ENCODE measurements around the gene FKBP10.

Gene FKBP10

DNA sequence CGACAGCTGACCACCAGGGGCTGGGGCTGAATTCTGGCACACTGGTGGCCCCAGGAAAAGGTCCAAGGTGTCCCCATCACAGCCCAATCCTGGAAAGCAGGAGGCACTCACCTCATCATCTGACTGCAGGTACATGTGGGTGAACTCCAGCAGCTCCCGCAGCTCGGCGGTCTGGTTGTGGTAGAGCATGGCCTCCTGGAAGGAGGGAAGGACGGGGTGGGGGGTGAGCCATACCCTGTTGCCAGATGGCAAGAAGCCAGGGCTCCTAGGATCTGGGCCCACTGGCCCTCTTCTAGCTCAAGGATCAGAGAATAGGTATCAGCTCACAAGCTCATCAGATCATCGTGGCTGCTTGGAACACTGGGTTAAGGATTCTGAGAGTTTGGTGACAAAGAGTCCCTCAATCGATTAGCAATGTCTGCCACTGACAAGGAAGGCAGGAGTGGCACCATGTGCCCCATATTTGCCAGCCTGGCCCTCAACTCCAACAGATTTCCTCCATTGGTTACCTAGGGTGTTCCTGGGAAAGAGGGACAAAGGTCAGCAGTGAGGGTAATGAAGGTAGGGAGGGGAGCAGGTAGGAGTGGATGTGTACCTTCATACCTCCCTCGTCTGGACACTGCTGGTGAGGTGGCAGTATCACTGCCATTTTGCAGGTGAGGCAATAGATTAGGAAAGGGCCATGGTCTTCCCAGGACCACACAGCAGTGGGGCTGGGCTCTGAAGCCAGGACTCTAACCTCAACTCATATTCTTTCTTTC is 5.9 kb upstream of the FKBP10 start:
- ATAC-seq: no peak
- TF ChIP-seq ZFP30 (CRISPR knock-in tag; IDR thresholded peaks at IDR 0.05) (no peak), BACH2 (CRISPR knock-in tag; IDR thresholded peaks at IDR 0.05; ENCODE audit: borderline replicate concordance) (no peak), ZNF565 (CRISPR knock-in tag; conservative IDR thresholded peaks at IDR 0.05; ENCODE audit: low read depth) (no peak), TOX (CRISPR knock-in tag; IDR thresholded peaks at IDR 0.05; ENCODE audit: borderline replicate concordance) (no peak), ZC3H10 (CRISPR knock-in tag; IDR thresholded peaks at IDR 0.05) (no peak), CREB5 (CRISPR knock-in tag; IDR thresholded peaks at IDR 0.05; ENCODE audit: low read depth) (no peak), PPARA (CRISPR knock-in tag; IDR thresholded peaks at IDR 0.05; ENCODE audit: borderline replicate concordance) (no peak), ESRRG (CRISPR knock-in tag; IDR thresholded peaks at IDR 0.05) (no peak), ZFP3 (CRISPR knock-in tag; IDR thresholded peaks at IDR 0.05) (no peak), OSR1 (CRISPR knock-in tag; IDR thresholded peaks at IDR 0.05) (no peak), ISL1 (CRISPR knock-in tag; IDR thresholded peaks at IDR 0.05) (no peak), ZNF70 (CRISPR knock-in tag; IDR thresholded peaks at IDR 0.05) (no peak), PATZ1 (CRISPR knock-in tag; IDR thresholded peaks at IDR 0.05; ENCODE audit: borderline replicate concordance) (no peak)
- TF ChIP-seq, protein P1, sequence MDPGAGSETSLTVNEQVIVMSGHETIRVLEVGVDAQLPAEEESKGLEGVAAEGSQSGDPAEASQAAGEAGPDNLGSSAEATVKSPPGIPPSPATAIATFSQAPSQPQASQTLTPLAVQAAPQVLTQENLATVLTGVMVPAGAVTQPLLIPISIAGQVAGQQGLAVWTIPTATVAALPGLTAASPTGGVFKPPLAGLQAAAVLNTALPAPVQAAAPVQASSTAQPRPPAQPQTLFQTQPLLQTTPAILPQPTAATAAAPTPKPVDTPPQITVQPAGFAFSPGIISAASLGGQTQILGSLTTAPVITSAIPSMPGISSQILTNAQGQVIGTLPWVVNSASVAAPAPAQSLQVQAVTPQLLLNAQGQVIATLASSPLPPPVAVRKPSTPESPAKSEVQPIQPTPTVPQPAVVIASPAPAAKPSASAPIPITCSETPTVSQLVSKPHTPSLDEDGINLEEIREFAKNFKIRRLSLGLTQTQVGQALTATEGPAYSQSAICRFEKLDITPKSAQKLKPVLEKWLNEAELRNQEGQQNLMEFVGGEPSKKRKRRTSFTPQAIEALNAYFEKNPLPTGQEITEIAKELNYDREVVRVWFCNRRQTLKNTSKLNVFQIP (CRISPR knock-in tag; IDR thresholded peaks at IDR 0.05; ENCODE audit: borderline replicate concordance, low read depth): no peak
- TF ChIP-seq, protein P2, sequence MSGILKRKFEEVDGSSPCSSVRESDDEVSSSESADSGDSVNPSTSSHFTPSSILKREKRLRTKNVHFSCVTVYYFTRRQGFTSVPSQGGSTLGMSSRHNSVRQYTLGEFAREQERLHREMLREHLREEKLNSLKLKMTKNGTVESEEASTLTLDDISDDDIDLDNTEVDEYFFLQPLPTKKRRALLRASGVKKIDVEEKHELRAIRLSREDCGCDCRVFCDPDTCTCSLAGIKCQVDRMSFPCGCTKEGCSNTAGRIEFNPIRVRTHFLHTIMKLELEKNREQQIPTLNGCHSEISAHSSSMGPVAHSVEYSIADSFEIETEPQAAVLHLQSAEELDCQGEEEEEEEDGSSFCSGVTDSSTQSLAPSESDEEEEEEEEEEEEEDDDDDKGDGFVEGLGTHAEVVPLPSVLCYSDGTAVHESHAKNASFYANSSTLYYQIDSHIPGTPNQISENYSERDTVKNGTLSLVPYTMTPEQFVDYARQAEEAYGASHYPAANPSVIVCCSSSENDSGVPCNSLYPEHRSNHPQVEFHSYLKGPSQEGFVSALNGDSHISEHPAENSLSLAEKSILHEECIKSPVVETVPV (CRISPR knock-in tag; IDR thresholded peaks at IDR 0.05): no peak

- no peak for ATAC-seq
- no peak for TF ChIP-seq GLIS3 (CRISPR knock-in tag; IDR thresholded peaks at IDR 0.05)
- no peak for TF ChIP-seq RARB (CRISPR knock-in tag; IDR thresholded peaks at IDR 0.05)
- no peak for TF ChIP-seq ZFP30 (CRISPR knock-in tag; IDR thresholded peaks at IDR 0.05)
- TF ChIP-seq SNAI2 (CRISPR knock-in tag; IDR thresholded peaks at IDR 0.05): no peak
- TF ChIP-seq ZNF565 (CRISPR knock-in tag; conservative IDR thresholded peaks at IDR 0.05; ENCODE audit: low read depth): no peak
- TF ChIP-seq ZC3H10 (CRISPR knock-in tag; IDR thresholded peaks at IDR 0.05): no peak
- TF ChIP-seq ISL1 (CRISPR knock-in tag; IDR thresholded peaks at IDR 0.05): no peak
- TF ChIP-seq TCF4 (CRISPR knock-in tag; IDR thresholded peaks at IDR 0.05; ENCODE audit: borderline replicate concordance): no peak
- TF ChIP-seq CSDC2 (CRISPR knock-in tag; IDR thresholded peaks at IDR 0.05): no peak
- TF ChIP-seq, protein P1 (CRISPR knock-in tag; IDR thresholded peaks at IDR 0.05; ENCODE audit: borderline replicate concordance, low read depth): no peak
- TF ChIP-seq TOX (CRISPR knock-in tag; IDR thresholded peaks at IDR 0.05; ENCODE audit: borderline replicate concordance): no peak
- TF ChIP-seq, protein P2 (CRISPR knock-in tag; IDR thresholded peaks at IDR 0.05): no peak
- TF ChIP-seq, protein P3, sequence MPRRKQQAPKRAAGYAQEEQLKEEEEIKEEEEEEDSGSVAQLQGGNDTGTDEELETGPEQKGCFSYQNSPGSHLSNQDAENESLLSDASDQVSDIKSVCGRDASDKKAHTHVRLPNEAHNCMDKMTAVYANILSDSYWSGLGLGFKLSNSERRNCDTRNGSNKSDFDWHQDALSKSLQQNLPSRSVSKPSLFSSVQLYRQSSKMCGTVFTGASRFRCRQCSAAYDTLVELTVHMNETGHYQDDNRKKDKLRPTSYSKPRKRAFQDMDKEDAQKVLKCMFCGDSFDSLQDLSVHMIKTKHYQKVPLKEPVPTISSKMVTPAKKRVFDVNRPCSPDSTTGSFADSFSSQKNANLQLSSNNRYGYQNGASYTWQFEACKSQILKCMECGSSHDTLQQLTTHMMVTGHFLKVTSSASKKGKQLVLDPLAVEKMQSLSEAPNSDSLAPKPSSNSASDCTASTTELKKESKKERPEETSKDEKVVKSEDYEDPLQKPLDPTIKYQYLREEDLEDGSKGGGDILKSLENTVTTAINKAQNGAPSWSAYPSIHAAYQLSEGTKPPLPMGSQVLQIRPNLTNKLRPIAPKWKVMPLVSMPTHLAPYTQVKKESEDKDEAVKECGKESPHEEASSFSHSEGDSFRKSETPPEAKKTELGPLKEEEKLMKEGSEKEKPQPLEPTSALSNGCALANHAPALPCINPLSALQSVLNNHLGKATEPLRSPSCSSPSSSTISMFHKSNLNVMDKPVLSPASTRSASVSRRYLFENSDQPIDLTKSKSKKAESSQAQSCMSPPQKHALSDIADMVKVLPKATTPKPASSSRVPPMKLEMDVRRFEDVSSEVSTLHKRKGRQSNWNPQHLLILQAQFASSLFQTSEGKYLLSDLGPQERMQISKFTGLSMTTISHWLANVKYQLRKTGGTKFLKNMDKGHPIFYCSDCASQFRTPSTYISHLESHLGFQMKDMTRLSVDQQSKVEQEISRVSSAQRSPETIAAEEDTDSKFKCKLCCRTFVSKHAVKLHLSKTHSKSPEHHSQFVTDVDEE (CRISPR knock-in tag; IDR thresholded peaks at IDR 0.05): no peak
- TF ChIP-seq CREB5 (CRISPR knock-in tag; IDR thresholded peaks at IDR 0.05; ENCODE audit: low read depth): no peak
Measured at GRCh38 chr17:41810659-41811548, 1.9 kb upstream of the FKBP10 start.
